GM12873 (cell line): Measurements from ENCODE around the gene ANAPC4.

Experiments
- TF ChIP-seq, protein P1 (sequence below): IDR thresholded peaks from 2 replicates; pipeline ENCODE4 v1.5.1; 2012; ENCODE audit warnings: low read depth, mild to moderate bottlenecking, moderate library complexity, low read length, control low read depth; ENCODE audit not compliant: insufficient read depth; ENCODE audit errors: missing control alignments

ANAPC4 gene, protein sequence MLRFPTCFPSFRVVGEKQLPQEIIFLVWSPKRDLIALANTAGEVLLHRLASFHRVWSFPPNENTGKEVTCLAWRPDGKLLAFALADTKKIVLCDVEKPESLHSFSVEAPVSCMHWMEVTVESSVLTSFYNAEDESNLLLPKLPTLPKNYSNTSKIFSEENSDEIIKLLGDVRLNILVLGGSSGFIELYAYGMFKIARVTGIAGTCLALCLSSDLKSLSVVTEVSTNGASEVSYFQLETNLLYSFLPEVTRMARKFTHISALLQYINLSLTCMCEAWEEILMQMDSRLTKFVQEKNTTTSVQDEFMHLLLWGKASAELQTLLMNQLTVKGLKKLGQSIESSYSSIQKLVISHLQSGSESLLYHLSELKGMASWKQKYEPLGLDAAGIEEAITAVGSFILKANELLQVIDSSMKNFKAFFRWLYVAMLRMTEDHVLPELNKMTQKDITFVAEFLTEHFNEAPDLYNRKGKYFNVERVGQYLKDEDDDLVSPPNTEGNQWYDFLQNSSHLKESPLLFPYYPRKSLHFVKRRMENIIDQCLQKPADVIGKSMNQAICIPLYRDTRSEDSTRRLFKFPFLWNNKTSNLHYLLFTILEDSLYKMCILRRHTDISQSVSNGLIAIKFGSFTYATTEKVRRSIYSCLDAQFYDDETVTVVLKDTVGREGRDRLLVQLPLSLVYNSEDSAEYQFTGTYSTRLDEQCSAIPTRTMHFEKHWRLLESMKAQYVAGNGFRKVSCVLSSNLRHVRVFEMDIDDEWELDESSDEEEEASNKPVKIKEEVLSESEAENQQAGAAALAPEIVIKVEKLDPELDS

GRCh38 chr4:25376754-25377571 lies at the start of gene ANAPC4:
TSS of gene ANAPC4 (plus strand) at chr4:25377263. CDS start at chr4:25377428, 165 bp downstream.
- TF ChIP-seq, protein P1, sequence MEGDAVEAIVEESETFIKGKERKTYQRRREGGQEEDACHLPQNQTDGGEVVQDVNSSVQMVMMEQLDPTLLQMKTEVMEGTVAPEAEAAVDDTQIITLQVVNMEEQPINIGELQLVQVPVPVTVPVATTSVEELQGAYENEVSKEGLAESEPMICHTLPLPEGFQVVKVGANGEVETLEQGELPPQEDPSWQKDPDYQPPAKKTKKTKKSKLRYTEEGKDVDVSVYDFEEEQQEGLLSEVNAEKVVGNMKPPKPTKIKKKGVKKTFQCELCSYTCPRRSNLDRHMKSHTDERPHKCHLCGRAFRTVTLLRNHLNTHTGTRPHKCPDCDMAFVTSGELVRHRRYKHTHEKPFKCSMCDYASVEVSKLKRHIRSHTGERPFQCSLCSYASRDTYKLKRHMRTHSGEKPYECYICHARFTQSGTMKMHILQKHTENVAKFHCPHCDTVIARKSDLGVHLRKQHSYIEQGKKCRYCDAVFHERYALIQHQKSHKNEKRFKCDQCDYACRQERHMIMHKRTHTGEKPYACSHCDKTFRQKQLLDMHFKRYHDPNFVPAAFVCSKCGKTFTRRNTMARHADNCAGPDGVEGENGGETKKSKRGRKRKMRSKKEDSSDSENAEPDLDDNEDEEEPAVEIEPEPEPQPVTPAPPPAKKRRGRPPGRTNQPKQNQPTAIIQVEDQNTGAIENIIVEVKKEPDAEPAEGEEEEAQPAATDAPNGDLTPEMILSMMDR: no peak

DNA sequence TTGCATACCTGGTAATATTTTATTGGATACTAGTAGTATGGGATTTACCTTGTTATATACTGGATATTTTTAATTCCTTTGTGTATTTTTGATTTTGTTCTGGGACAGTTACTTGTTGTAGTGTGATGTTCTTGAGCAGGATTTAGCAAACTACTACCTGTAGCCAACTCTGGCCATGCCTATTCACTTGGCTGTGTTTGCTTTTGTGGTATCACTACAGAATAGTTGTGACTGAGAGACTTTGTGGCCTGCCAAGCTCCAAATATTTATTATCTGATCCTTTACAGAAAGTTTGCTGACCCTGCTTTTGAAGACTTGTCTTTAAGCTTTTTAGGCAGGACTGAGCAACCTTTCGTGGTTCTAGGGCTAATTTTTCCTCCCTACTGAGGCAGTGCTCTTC lies 46.7 kb upstream of the ANAPC4 start:
- TF ChIP-seq, protein P1: no peak

- TF ChIP-seq, protein P1: no peak
Observed at GRCh38 chr4:25330905-25331808, 45.9 kb upstream of the ANAPC4 start.

GRCh38 chr4:25343671-25344070 lies 33.4 kb upstream of the ANAPC4 start:
- TF ChIP-seq, protein P1: no peak

GRCh38 chr4:25345744-25346143 lies 31.3 kb upstream of the ANAPC4 start:
- TF ChIP-seq, protein P1: no peak

DNA sequence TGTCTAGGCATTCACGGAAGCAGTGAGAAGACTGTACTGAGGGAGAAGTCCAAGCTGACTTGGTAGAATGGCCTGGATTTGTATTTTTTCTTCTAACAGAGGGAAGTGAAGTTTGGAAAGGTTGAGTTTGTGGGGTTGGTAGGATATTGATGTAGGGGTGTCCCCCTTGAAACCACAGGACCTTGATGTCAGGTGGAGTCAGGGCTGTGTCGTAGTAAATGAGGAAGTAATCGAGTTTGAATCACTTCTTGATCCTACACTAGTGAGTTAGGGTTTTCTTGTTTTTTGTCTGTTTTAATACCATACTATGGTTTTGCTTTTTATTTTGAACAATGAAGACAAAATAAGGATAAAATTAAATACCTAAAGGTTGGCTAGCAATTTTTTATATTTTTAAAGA lies 30.1 kb upstream of the ANAPC4 start:
- TF ChIP-seq, protein P1: no peak
